Heart left ventricle (tissue), 16 donors: ENCODE results near the gene PRKCA. TPM values are rescaled to one million over a fixed set of nuclear protein-coding genes. Genes with fewer than 3 reads are reported as not detected.

Experiments
- ATAC-seq, 4 donors: fragments of 200-7000 bp; cut with Tn5 transposase; one replicate each; pipeline ENCODE4 v1.9.1; 2020 to 2022; ENCODE audit warnings: moderate library complexity in 4 of 4, mild to moderate bottlenecking in 3 of 4, moderate number of reproducible peaks in 1 of 4
- DNase-seq, 5 donors: peaks; one replicate each; pipeline ENCODE4 v3.0.0-alpha.2; 2020
- H3K27ac ChIP-seq, 12 donors: fragments of 200-600 bp; sonication (generic) in 4 of 12; one replicate each; pipeline versions ENCODE4 v1.5.0 to v1.8.0; 2016 to 2022; ENCODE audit warnings: mild to moderate bottlenecking in 2 of 12
- H3K27me3 ChIP-seq, 9 donors: fragments of 200-600 bp; sonication (generic) in 2 of 9; one replicate each; pipeline versions ENCODE4 v1.5.1 to v1.8.0; 2016 to 2022; ENCODE audit warnings: mild to moderate bottlenecking in 3 of 9
- H3K36me3 ChIP-seq, 9 donors: fragments of 200-600 bp; sonication (generic) in 2 of 9; one replicate each; pipeline versions ENCODE4 v1.5.0 to v1.8.0; 2018 to 2022; ENCODE audit warnings: mild to moderate bottlenecking in 2 of 9
- H3K4me1 ChIP-seq, 12 donors: fragments of 200-600 bp; sonication (generic) in 4 of 12; one replicate each; pipeline versions ENCODE4 v1.5.0 to v1.8.0; 2016 to 2022; ENCODE audit warnings: mild to moderate bottlenecking in 3 of 12
- H3K4me3 ChIP-seq, 12 donors: fragments of 200-600 bp; sonication (generic) in 4 of 12; one replicate each; pipeline versions ENCODE4 v1.5.0 to v1.8.0; 2017 to 2022; ENCODE audit warnings: mild to moderate bottlenecking in 9 of 12, moderate library complexity in 4 of 12
- H3K9me3 ChIP-seq, 12 donors: fragments of 200-600 bp; sonication (generic) in 4 of 12; one replicate each; pipeline versions ENCODE4 v1.5.0 to v1.8.0; 2016 to 2022; ENCODE audit warnings: mild to moderate bottlenecking in 1 of 12
- CTCF ChIP-seq, 12 donors: fragments of 200-600 bp; sonication (generic) in 4 of 12; IDR thresholded peaks; one replicate each; pipeline versions ENCODE4 v1.5.0 to v1.8.0; 2018 to 2022; ENCODE audit warnings: antibody characterized with exemption in 12 of 12, mild to moderate bottlenecking in 5 of 12
- POLR2A ChIP-seq, 2 donors: fragments of 450-650 bp; IDR thresholded peaks; one replicate each; pipeline ENCODE4 v1.6.1; 2017; ENCODE audit warnings: antibody characterized with exemption in 2 of 2, mild to moderate bottlenecking in 2 of 2, moderate library complexity in 2 of 2
- WGBS, 4 donors: extraction: QIAGEN DNeasy Blood & Tissue Kit in 2 of 4; methylation state at CpG; one replicate each; pipeline versions ENCODE4 v1.1.5 to v1.1.7; 2013 to 2018; 5-methylcytosine and 5-hydroxymethylcytosine counted together
- intact Hi-C, 10 donors: fragments of 100-400 bp; cut with DNase I; formaldehyde crosslinking; loops; one replicate each; pipeline versions ENCODE4 v1.11.1 to v1.14.2; 2022
- polyA plus RNA-seq, 2 donors: library from polyadenylated mRNA; stranded (reverse); fragments of 200-250 nt; gene quantifications; one replicate each; pipeline ENCODE4 v1.2.3, GENCODE V29; 2013
- total RNA-seq, 9 donors: library from RNA; depleted of rRNA in 2 of 9; stranded (reverse); fragments of >200 nt in 2 of 9; fragmentation: NEBNext Ultra II Directional in 3 of 9; extraction: Animal tissue kit (Norgen Biotek cat#: 25700) in 3 of 9; gene quantifications; one replicate each; pipeline versions ENCODE4 v1.1.0 to v1.2.4, GENCODE V29; 2016 to 2023
- donor health status: ischemic (EF 13 %, LVEDD 7.1; RV severe dilation, severe dysfunction).
- donor health status: healthy with polysubstance abuse.
- donor health status: DM: no; HTN: yes; CAD: no.
- donor health status: DM: no; HTN: no; CAD: no.
- donor health status: ischemic (EF 25% LVEDD 6.9; RV normal size, moderate dysfunction).
- donor health status: ischemic (EF 25% LVEDD 5.7; RV mildly dilated, moderate dysfunction).
- donor health status: healthy.
- donor health status: DM: yes; HTN: yes; CAD: no.
- donor health status: ischemic (EF 35%, LVEDD 5.7; RV mildly dilated, moderate dysfunction).
- donor health status: nonischemic (EF 11% LVEDD 7.7; RV severe dilation, severe dysfunction).
- donor health status: DM: yes; HTN: yes; CAD: no.
- donor health status: PGD.
- donor health status: ischemic (EF 29% LVEDD 5.4; RV normal size, mild dysfunction).
- donor health status: nonischemic (EF 23%, LVEDD 6.1; RV moderate dilation, normal function).

The PRKCA gene
- total and polyA plus RNA-seq, 11 donors = 3.4 to 26.8 (median 11.4) TPM

GRCh38 chr17:66281661-66282369 lies 20.6 kb upstream of the PRKCA start:
- ATAC-seq = no peak
- 87 to 92% (median 88%) methylated on average over 7 of the region's 7 CpGs for WGBS, 4 donors
- TF ChIP-seq POLR2A (IDR thresholded peaks at IDR 0.05) = no peak
- TF ChIP-seq CTCF (IDR thresholded peaks at IDR 0.05) = no peak
- H3K9me3 ChIP-seq = no peaks in the 10 kb centered on the region
- no peak for DNase-seq
- no peaks in the 10 kb centered on the region for H3K4me1 ChIP-seq
- H3K36me3 ChIP-seq = no peaks in the 10 kb centered on the region
- H3K27ac ChIP-seq = no peak overlapping the region
- intact Hi-C loops = no loop called here
- H3K4me3 ChIP-seq = no peak overlapping the region
- H3K27me3 ChIP-seq = no peaks in the 10 kb centered on the region

- ATAC-seq (no peak), DNase-seq (no peak)
- H3K9me3 ChIP-seq = no peaks in the 10 kb centered on the region
- H3K4me1 ChIP-seq = no peaks in the 10 kb centered on the region
- WGBS, 4 donors = 87 to 98% (median 88%) methylated on average over 6 of the region's 6 CpGs
- no peaks in the 10 kb centered on the region for H3K36me3 ChIP-seq
- intact Hi-C loops = no loop called here
- H3K27me3 ChIP-seq = no peaks in the 10 kb centered on the region
- H3K27ac ChIP-seq = no peak overlapping the region
- no peak overlapping the region for H3K4me3 ChIP-seq
- TF ChIP-seq CTCF (IDR thresholded peaks at IDR 0.05) = no peak
- TF ChIP-seq POLR2A (IDR thresholded peaks at IDR 0.05) = no peak
Observed at GRCh38 chr17:66283296-66283934, 19.0 kb upstream of the PRKCA start.

- Histone ChIP-seq H3K27ac (no peak overlapping the region), H3K4me3 (no peak overlapping the region), H3K36me3 (no peaks in the 10 kb centered on the region), H3K4me1 (no peaks in the 10 kb centered on the region), H3K27me3 (no peaks in the 10 kb centered on the region), H3K9me3 (no peaks in the 10 kb centered on the region)
- DNase-seq (no peak), ATAC-seq (no peak)
- intact Hi-C loops = no loop called here
- TF ChIP-seq CTCF (IDR thresholded peaks at IDR 0.05) = no peak
- TF ChIP-seq POLR2A (IDR thresholded peaks at IDR 0.05) = no peak
- WGBS, 4 donors = 65 to 78% (median 73%) methylated on average over 2 of the region's 2 CpGs
Observed at GRCh38 chr17:66283971-66284370, 18.4 kb upstream of the PRKCA start.

GRCh38 chr17:66285149-66285548 lies 17.3 kb upstream of the PRKCA start:
- no peak for ATAC-seq
- H3K9me3 ChIP-seq = no peaks in the 10 kb centered on the region
- H3K27ac ChIP-seq = no peak overlapping the region
- no peaks in the 10 kb centered on the region for H3K36me3 ChIP-seq
- H3K27me3 ChIP-seq = no peaks in the 10 kb centered on the region
- H3K4me3 ChIP-seq = no peak overlapping the region
- no peak for DNase-seq
- H3K4me1 ChIP-seq = no peaks in the 10 kb centered on the region
- TF ChIP-seq CTCF (IDR thresholded peaks at IDR 0.05) (no peak), POLR2A (IDR thresholded peaks at IDR 0.05) (no peak)
- intact Hi-C loops = no loop called here
- 50 to 98% (median 83%) methylated on average over 2 of the region's 2 CpGs for WGBS, 4 donors
